OCI-LY1 (cell line): ENCODE results near the gene SV2B.

Experiments
- H2AFZ ChIP-seq: fragments of 200-600 bp; sonication (generic), shearing (Covaris generic); 2 replicates; pipeline ENCODE4 v1.6.0; 2014; ENCODE audit warnings: antibody characterized with exemption, mild to moderate bottlenecking, low read length
- H3F3A ChIP-seq: fragments of 200-600 bp; sonication (generic), shearing (Covaris generic); 2 replicates; pipeline ENCODE4 v1.6.0; 2014; ENCODE audit warnings: mild to moderate bottlenecking, antibody characterized with exemption, low read length, moderate library complexity; ENCODE audit not compliant: insufficient read depth
- H3K27ac ChIP-seq: fragments of 200-600 bp; sonication (generic); 2 replicates; pipeline ENCODE4 v1.5.1; 2014; ENCODE audit warnings: low read length, mixed run types, mild to moderate bottlenecking, low read depth; ENCODE audit not compliant: poor library complexity, severe bottlenecking
- H3K27me3 ChIP-seq: fragments of 200-600 bp; sonication (generic); 2 replicates; pipeline ENCODE4 v1.6.0; 2014; ENCODE audit warnings: antibody characterized with exemption, mild to moderate bottlenecking, low read length, moderate library complexity; ENCODE audit not compliant: insufficient read depth
- H3K36me3 ChIP-seq: fragments of 200-600 bp; sonication (generic); 2 replicates; pipeline ENCODE4 v1.6.1; 2014; ENCODE audit warnings: mild to moderate bottlenecking, antibody characterized with exemption, low read length, moderate library complexity, mixed read lengths; ENCODE audit not compliant: insufficient read depth
- H3K4me1 ChIP-seq: fragments of 200-600 bp; sonication (generic); 2 replicates; pipeline ENCODE4 v1.5.1; 2014; ENCODE audit warnings: mild to moderate bottlenecking, low read length, moderate library complexity; ENCODE audit not compliant: insufficient read depth, severe bottlenecking
- H3K4me2 ChIP-seq: fragments of 200-600 bp; sonication (generic), shearing (Covaris generic); 2 replicates; pipeline ENCODE4 v1.6.1; 2014; ENCODE audit warnings: low read length
- H3K4me3 ChIP-seq: fragments of 200-600 bp; sonication (generic); 2 replicates; pipeline ENCODE4 v1.5.1; 2014; ENCODE audit warnings: low read length, low read depth, mild to moderate bottlenecking, mixed read lengths; ENCODE audit not compliant: poor library complexity, severe bottlenecking
- H3K79me2 ChIP-seq: fragments of 200-600 bp; shearing (Covaris generic); 2 replicates; pipeline ENCODE4 v1.6.1; 2016; ENCODE audit warnings: mixed run types, low read length, mixed read lengths; ENCODE audit not compliant: insufficient read depth
- H3K9ac ChIP-seq: fragments of 200-600 bp; sonication (generic), shearing (Covaris generic); 2 replicates; pipeline ENCODE4 v1.6.1; 2014; ENCODE audit warnings: mild to moderate bottlenecking, low read length, mixed read lengths
- H3K9me2 ChIP-seq: fragments of 200-600 bp; sonication (generic), shearing (Covaris generic); 2 replicates; pipeline ENCODE4 v1.6.1; 2014; ENCODE audit warnings: low read depth, mild to moderate bottlenecking, low read length, mixed read lengths
- H3K9me3 ChIP-seq: fragments of 200-600 bp; shearing (Covaris generic); 2 replicates; pipeline ENCODE4 v1.6.1; 2014; ENCODE audit warnings: low read length, mixed read lengths
- H4K20me1 ChIP-seq: fragments of 200-600 bp; sonication (generic), shearing (Covaris generic); 2 replicates; pipeline ENCODE4 v1.6.0; 2016; ENCODE audit warnings: mild to moderate bottlenecking, low read length; ENCODE audit not compliant: insufficient read depth
- CTCF ChIP-seq: fragments of 200-600 bp; sonication (generic), shearing (Covaris generic); IDR thresholded peaks from 2 replicates; pipeline ENCODE4 v1.5.1; 2017; ENCODE audit warnings: mild to moderate bottlenecking, antibody characterized with exemption, low read length, moderate library complexity, mixed read lengths
- EZH2 ChIP-seq: fragments of 200-600 bp; sonication (generic), shearing (Covaris generic); IDR thresholded peaks from 2 replicates; pipeline ENCODE4 v1.8.0; 2017; ENCODE audit warnings: borderline replicate concordance, mixed run types, mild to moderate bottlenecking, antibody characterized with exemption, low read length, moderate library complexity, mixed read lengths

SV2B gene

GRCh38 chr15:91294344-91294743, 194.3 kb downstream of the SV2B start:
- Histone ChIP-seq H3K4me1 (peaks cover 6% of the 10 kb centered on the region), H3K27ac (no peak overlapping the region), H3K27me3 (peaks cover 5% of the 10 kb centered on the region; the same call in 1 of the 2 replicates), H3K9me2 (no peaks in the 10 kb centered on the region), H3K9ac (no peak overlapping the region), H3K79me2 (no peaks in the 10 kb centered on the region), H3K9me3 (no peaks in the 10 kb centered on the region), H3K4me2 (no peak overlapping the region), H3F3A (no peaks in the 10 kb centered on the region), H2AFZ (no peak overlapping the region), H4K20me1 (no peaks in the 10 kb centered on the region), H3K4me3 (no peak overlapping the region), H3K36me3 (no peaks in the 10 kb centered on the region)
- TF ChIP-seq EZH2, result no peak
- TF ChIP-seq CTCF, result no peak

DNA sequence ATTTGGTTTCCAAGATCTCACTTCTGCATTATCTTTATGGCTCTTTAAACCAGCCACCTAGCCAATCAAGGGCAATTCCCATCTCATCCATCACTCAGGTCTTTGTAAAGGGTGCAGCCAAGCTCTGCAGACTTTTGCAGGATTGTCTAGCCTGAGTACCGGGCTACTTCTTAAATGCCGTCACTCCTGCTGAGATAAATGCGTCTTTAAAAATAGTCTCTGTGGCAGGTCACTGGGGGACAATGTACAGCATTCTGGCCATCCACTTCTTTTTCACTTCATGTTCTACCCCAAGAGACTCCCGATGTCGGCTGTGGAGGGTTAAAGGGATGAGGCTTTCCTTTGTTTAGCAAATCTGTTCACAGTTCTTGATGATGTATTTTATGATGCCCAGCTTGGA, 194.7 kb downstream of the SV2B start:
- no peaks in the 10 kb centered on the region for H3F3A ChIP-seq
- no peak overlapping the region for H3K27ac ChIP-seq
- no peaks in the 10 kb centered on the region for H4K20me1 ChIP-seq
- TF ChIP-seq CTCF (no peak), EZH2 (no peak)
- H3K79me2 ChIP-seq, result no peaks in the 10 kb centered on the region
- H3K4me3 ChIP-seq, result no peak overlapping the region
- no peaks in the 10 kb centered on the region for H3K9me2 ChIP-seq
- H3K4me1 ChIP-seq, result peaks cover 6% of the 10 kb centered on the region
- no peak overlapping the region for H3K9ac ChIP-seq
- H3K27me3 ChIP-seq, result peaks cover 5% of the 10 kb centered on the region; the same call in 1 of the 2 replicates
- H2AFZ ChIP-seq, result no peak overlapping the region
- H3K36me3 ChIP-seq, result no peaks in the 10 kb centered on the region
- H3K4me2 ChIP-seq, result no peak overlapping the region
- no peaks in the 10 kb centered on the region for H3K9me3 ChIP-seq

DNA sequence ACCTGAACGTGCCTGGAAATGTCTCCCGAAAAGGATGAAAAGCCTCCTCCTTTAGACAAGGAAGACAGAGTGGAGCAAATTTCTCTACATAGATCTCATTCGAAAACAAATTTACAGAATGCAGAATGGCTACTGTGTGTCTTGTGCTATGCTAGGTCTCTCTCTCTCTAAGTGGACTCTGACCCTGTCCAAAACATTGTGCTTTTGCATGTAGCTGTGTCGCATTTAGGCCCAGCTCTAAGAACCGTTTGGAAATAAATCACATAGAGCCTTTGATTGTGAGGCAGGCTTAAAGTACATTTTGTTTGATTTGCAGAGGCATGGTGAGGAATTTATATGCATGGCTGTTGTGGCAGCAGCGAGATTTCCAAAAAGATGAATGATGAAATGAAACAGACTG, 198.0 kb downstream of the SV2B start:
- TF ChIP-seq EZH2, result no peak
- TF ChIP-seq CTCF, result no peak
- Histone ChIP-seq H4K20me1 (no peaks in the 10 kb centered on the region), H3K4me2 (no peak overlapping the region), H3K27me3 (no peaks in the 10 kb centered on the region; the same call in 1 of the 2 replicates), H3K9me3 (no peaks in the 10 kb centered on the region), H3K36me3 (no peaks in the 10 kb centered on the region), H3K9me2 (no peaks in the 10 kb centered on the region), H3K4me1 (no peaks in the 10 kb centered on the region), H2AFZ (no peak overlapping the region), H3K27ac (no peak overlapping the region), H3K4me3 (no peak overlapping the region), H3K9ac (no peak overlapping the region), H3K79me2 (no peaks in the 10 kb centered on the region), H3F3A (no peaks in the 10 kb centered on the region)
